HG03558 (cell line): ENCODE data around the gene ARID1A.

Experiments
- ATAC-seq: cut with Tn5 transposase; IDR thresholded peaks from one replicate; pipeline ENCODE4 v1.9.1; 2021; ENCODE audit warnings: moderate number of reproducible peaks; ENCODE audit not compliant: unreplicated experiment; ENCODE audit errors: extremely low read depth

The ARID1A gene

DNA sequence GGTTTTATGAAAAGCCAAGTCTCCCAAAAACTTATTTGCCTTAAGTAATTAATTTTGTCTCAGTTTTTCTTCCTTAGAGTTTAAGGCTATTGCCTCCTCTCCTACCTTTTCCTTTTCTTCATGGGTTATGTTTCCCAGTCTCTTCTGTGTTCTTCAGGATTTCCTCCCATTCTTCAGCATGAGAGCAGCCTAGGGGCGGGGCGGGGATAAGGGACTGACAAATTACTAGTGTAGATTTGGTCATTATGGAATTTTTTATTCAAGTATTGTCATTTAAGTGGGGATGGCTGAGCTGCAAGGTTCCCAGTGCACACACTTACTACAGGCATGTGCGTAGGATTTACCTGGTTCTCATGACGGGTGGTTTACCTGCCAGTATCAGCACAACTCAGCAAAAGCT, 56.7 kb downstream of the ARID1A start:
- no peak for ATAC-seq

GRCh38 chr1:26754086-26754874, 58.5 kb downstream of the ARID1A start:
- no peak for ATAC-seq

DNA sequence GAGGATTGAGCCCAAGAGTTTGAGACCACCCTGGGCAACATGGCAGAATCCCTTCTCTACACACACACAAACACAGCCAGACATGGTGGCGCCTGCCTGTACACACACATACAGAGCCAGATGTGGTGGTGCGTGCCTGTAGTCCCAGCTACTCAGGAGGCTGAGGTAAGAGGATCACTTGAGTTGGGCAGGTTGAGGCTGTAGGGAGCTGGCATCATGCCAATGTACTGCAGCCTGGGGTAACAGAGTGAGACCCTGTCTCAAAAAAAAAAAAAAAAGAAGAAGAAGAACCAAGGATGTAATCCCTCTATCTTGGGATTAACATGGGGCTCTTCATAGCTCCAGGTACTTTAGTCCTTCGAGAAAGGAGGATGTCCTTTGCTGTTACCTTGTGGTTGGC, 62.5 kb downstream of the ARID1A start:
- ATAC-seq = no peak

DNA sequence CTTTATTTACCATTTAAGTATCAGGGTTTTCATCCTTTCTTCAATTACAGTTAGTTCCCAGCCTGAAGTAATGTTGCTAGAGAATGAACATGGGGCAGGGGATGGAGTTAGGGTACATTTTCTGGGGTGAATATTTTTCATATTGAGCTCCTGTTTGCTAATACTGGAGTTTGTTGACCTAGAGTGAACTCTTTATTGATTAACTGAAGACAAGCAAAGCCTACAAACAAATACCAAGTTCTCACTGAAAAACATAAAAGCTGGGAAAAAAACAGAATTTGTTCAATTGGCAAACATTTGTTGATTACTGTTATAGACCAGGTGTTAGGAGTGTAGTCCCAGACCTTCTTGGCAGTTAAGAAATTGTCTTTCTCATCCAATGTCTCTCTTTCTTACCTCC, 63.7 kb downstream of the ARID1A start:
- no peak for ATAC-seq

- no peak for ATAC-seq
Measured at GRCh38 chr1:26761217-26761616, 65.4 kb downstream of the ARID1A start.

DNA sequence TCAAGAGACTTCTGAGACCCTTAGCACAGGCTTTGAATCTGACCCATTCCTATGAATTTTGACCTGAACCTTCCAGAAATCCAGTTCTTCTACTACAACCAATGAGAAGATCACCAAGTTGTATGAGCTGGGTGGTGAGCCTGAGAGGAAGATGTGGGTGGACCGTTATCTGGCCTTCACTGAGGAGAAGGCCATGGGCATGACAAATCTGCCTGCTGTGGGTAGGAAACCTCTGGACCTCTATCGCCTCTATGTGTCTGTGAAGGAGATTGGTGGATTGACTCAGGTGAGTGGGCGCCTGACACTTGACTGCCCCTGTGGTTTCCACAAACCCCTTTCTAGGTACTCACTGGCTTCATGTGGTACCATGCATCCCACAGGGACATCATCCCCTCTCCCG, 71.9 kb downstream of the ARID1A start:
- no peak for ATAC-seq

GRCh38 chr1:26768755-26769154, 72.9 kb downstream of the ARID1A start:
- no peak for ATAC-seq

GRCh38 chr1:26771285-26771642, 75.4 kb downstream of the ARID1A start:
- ATAC-seq = no peak

DNA sequence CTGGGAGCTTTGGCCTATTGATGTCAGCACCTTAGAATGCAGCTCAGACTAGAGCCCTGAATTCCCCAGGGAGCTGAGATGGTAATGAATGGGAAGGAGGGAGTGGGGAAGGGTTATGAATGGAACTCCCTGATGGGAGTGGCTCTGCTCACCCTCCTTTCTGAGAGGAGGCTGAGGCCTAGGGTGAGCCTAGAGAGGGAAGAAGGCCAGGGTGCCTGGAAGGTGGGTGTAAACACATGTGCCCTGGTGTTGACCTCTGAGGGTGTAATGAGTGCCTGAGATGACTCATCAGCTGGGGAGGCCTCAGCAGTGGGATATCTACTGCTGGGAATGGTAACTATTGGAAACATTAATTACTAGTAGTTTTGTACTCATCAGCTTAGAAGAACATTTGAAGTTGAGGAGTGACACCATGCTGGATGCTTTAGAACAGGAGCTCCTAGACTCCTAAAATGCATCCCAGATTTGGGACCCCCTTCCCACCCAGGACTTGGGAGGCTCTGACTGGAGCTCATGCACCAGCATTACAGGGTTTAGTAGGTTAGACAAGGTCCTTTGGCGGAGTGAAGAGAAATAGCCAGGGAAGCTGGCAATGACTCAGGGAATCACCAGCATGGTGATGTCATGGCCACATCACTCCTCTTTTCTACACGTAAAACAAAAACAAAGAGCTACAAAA, 76.0 kb downstream of the ARID1A start:
- no peak for ATAC-seq

DNA sequence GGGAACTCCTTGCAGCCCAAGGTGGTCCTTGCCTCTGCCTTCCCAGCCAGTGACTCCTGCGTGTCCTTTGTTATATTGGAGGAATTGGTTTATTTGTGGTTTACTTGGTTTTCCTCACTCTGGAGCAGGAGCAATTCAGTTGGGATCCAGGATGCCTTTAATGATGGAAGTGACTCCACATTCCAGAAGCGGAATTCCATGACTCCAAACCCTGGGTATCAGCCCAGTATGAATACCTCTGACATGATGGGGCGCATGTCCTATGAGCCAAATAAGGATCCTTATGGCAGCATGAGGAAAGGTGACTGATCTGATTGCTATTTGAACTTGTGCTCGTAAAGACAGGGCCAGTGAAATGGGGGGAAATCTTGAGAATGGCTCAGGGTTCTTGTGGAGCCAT, 76.9 kb downstream of the ARID1A start:
- ATAC-seq = no peak

DNA sequence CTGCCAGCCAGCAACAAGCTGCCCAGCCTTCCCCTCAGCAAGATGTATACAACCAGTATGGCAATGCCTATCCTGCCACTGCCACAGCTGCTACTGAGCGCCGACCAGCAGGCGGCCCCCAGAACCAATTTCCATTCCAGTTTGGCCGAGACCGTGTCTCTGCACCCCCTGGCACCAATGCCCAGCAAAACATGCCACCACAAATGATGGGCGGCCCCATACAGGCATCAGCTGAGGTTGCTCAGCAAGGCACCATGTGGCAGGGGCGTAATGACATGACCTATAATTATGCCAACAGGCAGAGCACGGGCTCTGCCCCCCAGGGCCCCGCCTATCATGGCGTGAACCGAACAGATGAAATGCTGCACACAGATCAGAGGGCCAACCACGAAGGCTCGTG, 78.6 kb downstream of the ARID1A start:
- ATAC-seq = no peak

DNA sequence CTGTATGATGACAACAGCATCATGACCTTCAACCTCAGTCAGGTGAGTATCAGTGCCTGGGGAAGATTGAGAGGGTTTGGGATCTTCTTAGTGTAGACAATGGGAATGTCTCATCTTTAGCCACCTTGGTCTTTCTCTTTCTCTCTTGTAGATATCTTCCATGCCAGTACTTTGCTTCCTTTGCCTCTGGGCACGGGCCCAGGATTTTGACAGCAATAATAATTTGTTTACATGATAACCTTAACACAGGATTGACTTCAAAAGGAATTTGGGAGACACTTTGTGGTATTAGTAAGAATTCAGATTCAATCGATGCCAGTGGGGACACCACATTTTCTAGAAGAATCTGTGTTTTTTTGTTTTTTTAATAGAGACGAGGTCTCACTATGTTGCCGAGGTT, 79.9 kb downstream of the ARID1A start:
- no peak for ATAC-seq

DNA sequence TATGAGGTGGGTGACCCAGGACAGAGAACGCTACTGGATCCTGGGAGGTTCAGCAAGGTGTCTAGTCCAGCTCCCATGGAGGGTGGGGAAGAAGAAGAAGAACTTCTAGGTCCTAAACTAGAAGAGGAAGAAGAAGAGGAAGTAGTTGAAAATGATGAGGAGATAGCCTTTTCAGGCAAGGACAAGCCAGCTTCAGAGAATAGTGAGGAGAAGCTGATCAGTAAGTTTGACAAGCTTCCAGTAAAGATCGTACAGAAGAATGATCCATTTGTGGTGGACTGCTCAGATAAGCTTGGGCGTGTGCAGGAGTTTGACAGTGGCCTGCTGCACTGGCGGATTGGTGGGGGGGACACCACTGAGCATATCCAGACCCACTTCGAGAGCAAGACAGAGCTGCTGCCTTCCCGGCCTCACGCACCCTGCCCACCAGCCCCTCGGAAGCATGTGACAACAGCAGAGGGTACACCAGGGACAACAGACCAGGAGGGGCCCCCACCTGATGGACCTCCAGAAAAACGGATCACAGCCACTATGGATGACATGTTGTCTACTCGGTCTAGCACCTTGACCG, 83.4 kb downstream of the ARID1A start:
- ATAC-seq = no peak

DNA sequence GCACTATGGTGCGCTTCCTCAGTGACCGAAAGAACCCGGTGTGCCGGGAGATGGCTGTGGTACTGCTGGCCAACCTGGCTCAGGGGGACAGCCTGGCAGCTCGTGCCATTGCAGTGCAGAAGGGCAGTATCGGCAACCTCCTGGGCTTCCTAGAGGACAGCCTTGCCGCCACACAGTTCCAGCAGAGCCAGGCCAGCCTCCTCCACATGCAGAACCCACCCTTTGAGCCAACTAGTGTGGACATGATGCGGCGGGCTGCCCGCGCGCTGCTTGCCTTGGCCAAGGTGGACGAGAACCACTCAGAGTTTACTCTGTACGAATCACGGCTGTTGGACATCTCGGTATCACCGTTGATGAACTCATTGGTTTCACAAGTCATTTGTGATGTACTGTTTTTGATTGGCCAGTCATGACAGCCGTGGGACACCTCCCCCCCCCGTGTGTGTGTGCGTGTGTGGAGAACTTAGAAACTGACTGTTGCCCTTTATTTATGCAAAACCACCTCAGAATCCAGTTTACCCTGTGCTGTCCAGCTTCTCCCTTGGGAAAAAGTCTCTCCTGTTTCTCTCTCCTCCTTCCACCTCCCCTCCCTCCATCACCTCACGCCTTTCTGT, 84.6 kb downstream of the ARID1A start:
- no peak for ATAC-seq

DNA sequence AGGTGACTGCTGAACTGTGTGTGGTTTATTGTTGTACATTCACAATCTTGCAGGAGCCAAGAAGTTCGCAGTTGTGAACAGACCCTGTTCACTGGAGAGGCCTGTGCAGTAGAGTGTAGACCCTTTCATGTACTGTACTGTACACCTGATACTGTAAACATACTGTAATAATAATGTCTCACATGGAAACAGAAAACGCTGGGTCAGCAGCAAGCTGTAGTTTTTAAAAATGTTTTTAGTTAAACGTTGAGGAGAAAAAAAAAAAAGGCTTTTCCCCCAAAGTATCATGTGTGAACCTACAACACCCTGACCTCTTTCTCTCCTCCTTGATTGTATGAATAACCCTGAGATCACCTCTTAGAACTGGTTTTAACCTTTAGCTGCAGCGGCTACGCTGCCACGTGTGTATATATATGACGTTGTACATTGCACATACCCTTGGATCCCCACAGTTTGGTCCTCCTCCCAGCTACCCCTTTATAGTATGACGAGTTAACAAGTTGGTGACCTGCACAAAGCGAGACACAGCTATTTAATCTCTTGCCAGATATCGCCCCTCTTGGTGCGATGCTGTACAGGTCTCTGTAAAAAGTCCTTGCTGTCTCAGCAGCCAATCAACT, 85.5 kb downstream of the ARID1A start:
- ATAC-seq = no peak

GRCh38 chr1:26782521-26783212, 86.9 kb downstream of the ARID1A start:
- no peak for ATAC-seq

DNA sequence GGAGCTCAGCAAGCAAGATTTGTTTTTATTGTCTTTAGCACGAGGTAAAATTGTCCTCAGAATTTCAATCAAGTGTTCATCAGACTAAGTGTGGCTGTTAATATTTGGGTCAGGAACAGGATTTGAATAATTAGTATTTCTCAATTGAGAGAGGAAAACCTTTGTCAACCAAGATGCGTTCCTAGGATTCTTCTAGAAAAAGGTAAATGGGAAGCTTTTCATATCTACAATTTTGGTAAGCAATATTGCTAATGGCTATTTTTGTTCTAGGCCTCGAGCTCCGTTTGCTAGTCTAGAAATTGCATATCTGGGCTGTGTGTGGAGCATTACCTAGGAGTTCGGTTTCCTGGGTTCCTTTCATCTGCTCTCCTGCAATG, 87.8 kb downstream of the ARID1A start:
- no peak for ATAC-seq

DNA sequence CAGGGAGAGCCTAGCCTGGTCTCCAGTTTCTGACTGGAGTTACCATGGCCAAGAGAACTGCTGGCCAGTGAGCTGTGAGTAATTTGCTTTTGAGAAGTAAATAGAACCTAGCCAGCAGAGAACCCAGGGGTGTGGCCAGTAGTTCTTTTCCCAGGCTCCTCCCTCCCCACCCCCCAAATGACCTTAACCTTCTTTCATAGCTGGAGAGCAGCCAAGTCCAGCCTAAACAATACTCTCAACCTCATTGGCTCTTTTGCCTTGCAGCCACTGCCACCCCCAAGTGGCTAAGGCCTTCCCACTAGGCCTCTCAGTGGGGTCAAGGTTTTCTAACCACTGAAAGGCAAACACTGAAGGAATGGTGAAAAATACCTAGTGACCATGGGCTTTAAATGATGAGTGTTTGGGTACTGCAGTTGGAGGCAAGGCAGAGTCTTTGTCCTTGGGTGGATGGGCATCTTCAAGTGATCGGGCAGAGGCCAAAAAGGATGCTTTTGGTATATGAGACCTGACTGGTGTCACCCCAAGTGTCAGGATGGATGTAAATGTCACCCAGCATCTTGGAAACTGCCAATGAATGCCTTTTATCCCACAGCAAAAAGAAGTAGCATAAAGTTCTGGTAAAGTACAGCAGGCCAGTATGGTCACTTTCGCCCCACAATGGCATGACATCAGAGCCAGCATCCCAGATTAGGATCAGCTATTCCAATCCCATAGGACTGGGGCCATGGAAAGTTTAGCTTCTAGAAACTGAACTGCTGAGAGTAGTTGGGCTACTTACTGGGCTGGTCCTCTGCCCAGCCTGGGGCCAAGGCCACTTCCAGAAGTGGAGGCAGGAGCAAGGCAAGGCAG, 88.4 kb downstream of the ARID1A start:
- no peak for ATAC-seq

GRCh38 chr1:26784886-26785285, 89.1 kb downstream of the ARID1A start:
- ATAC-seq = no peak
